H9 (cell line): ENCODE measurements around the gene ANGPTL3. TPM values are rescaled to one million over a fixed set of nuclear protein-coding genes. Genes with fewer than 3 reads are reported as not detected.

Source experiments
- DNase-seq: peaks from one replicate; pipeline ENCODE4 v3.0.0-alpha.2; 2017
- H2AFZ ChIP-seq: one replicate; pipeline ENCODE4 v1.6.1; 2013; ENCODE audit warnings: mild to moderate bottlenecking, low read length, control low read depth, moderate library complexity
- H2AK5ac ChIP-seq: 2 replicates; pipeline ENCODE4 v1.6.1; 2013; ENCODE audit warnings: low read length, control low read depth, mixed read lengths; ENCODE audit not compliant: insufficient read length
- H2BK120ac ChIP-seq: one replicate; pipeline ENCODE4 v1.6.1; 2013; ENCODE audit warnings: low read depth, mild to moderate bottlenecking, low read length, control low read depth, inconsistent platforms; ENCODE audit not compliant: poor library complexity, severe bottlenecking
- H2BK12ac ChIP-seq: 2 replicates; pipeline ENCODE4 v1.6.1; 2013; ENCODE audit warnings: low read length, control low read depth, mixed read lengths, low read depth; ENCODE audit not compliant: insufficient read length
- H2BK15ac ChIP-seq: 2 replicates; pipeline ENCODE4 v1.6.1; 2013; ENCODE audit warnings: low read depth, low read length, control low read depth
- H2BK20ac ChIP-seq: one replicate; pipeline ENCODE4 v1.6.1; 2013; ENCODE audit warnings: low read depth, mild to moderate bottlenecking, low read length, control low read depth, inconsistent platforms; ENCODE audit not compliant: poor library complexity, severe bottlenecking
- H2BK5ac ChIP-seq: 2 replicates; pipeline ENCODE4 v1.6.1; 2013; ENCODE audit warnings: low read length, control low read depth, mixed read lengths; ENCODE audit not compliant: insufficient read length
- H3K14ac ChIP-seq: 2 replicates; pipeline ENCODE4 v1.6.1; 2013; ENCODE audit warnings: low read length, control low read depth; ENCODE audit not compliant: insufficient read depth
- H3K18ac ChIP-seq: 2 replicates; pipeline ENCODE4 v1.6.1; 2013; ENCODE audit warnings: low read depth, mild to moderate bottlenecking, mixed read lengths, low read length, control low read depth; ENCODE audit not compliant: insufficient read length
- H3K23ac ChIP-seq: 2 replicates; pipeline ENCODE4 v1.6.1; 2013; ENCODE audit warnings: low read length, control low read depth, mixed read lengths, low read depth; ENCODE audit not compliant: insufficient read length
- H3K23me2 ChIP-seq: 2 replicates; pipeline ENCODE4 v1.6.1; 2013; ENCODE audit warnings: low read depth, mild to moderate bottlenecking, mixed read lengths, low read length, control low read depth; ENCODE audit not compliant: insufficient read length, poor library complexity, severe bottlenecking
- H3K27ac ChIP-seq: 2 replicates; pipeline ENCODE4 v1.5.1; 2013; ENCODE audit warnings: low read length, control low read depth, mixed read lengths, low read depth; ENCODE audit not compliant: insufficient read length
- H3K27me3 ChIP-seq: 2 replicates; pipeline ENCODE4 v1.6.1; 2013; ENCODE audit warnings: low read length, control low read depth, inconsistent platforms; ENCODE audit not compliant: insufficient read depth
- H3K4ac ChIP-seq: 2 replicates; pipeline ENCODE4 v1.6.1; 2013; ENCODE audit warnings: low read depth, mild to moderate bottlenecking, control low read depth, inconsistent platforms, low read length, moderate library complexity
- H3K4me1 ChIP-seq: 2 replicates; pipeline ENCODE4 v1.6.1; 2013; ENCODE audit warnings: low read length, control low read depth, inconsistent platforms; ENCODE audit not compliant: insufficient read depth
- H3K4me2 ChIP-seq: 2 replicates; pipeline ENCODE4 v1.6.1; 2013; ENCODE audit warnings: low read length, control low read depth, mixed read lengths; ENCODE audit not compliant: insufficient read length, insufficient read depth
- H3K56ac ChIP-seq: 2 replicates; pipeline ENCODE4 v1.6.1; 2013; ENCODE audit warnings: low read depth, mild to moderate bottlenecking, mixed read lengths, low read length, control low read depth; ENCODE audit not compliant: insufficient read length
- H3K79me1 ChIP-seq: 2 replicates; pipeline ENCODE4 v1.6.1; 2013; ENCODE audit warnings: low read depth, mild to moderate bottlenecking, moderate library complexity, low read length, control low read depth, inconsistent platforms; ENCODE audit not compliant: insufficient read depth, poor library complexity, severe bottlenecking
- H3K79me2 ChIP-seq: 2 replicates; pipeline ENCODE4 v1.6.1; 2013; ENCODE audit warnings: low read length, control low read depth, inconsistent platforms; ENCODE audit not compliant: insufficient read depth
- H3K9ac ChIP-seq: 2 replicates; pipeline ENCODE4 v1.6.1; 2013; ENCODE audit warnings: low read length, control low read depth, mixed read lengths; ENCODE audit not compliant: insufficient read length; ENCODE audit errors: extremely low read depth
- H3K9me3 ChIP-seq: one replicate; pipeline ENCODE4 v1.6.1; 2013; ENCODE audit warnings: low read depth, low read length, inconsistent platforms; ENCODE audit not compliant: control insufficient read depth
- H3T11ph ChIP-seq: one replicate; pipeline ENCODE4 v1.6.1; 2013; ENCODE audit warnings: mild to moderate bottlenecking, low read length, control low read depth, inconsistent platforms
- H4K20me1 ChIP-seq: one replicate; pipeline ENCODE4 v1.6.1; 2013; ENCODE audit not compliant: control insufficient read depth, insufficient read length, insufficient read depth
- H4K5ac ChIP-seq: 2 replicates; pipeline ENCODE4 v1.6.1; 2013; ENCODE audit warnings: low read depth, mild to moderate bottlenecking, mixed read lengths, low read length, control low read depth; ENCODE audit not compliant: insufficient read length
- H4K8ac ChIP-seq: replicated peaks from 2 replicates; pipeline ENCODE4 v1.6.1; 2013; ENCODE audit warnings: low read length, control low read depth, mixed read lengths, low read depth; ENCODE audit not compliant: insufficient read length
- H4K91ac ChIP-seq: 2 replicates; pipeline ENCODE4 v1.6.1; 2013; ENCODE audit warnings: low read depth, mild to moderate bottlenecking, moderate library complexity, mixed read lengths, low read length, control low read depth; ENCODE audit not compliant: insufficient read length
- H3K27ac Mint-ChIP-seq, 3 experiments: 2 replicates in 2 of 3; 3 replicates in 1 of 3; pipeline ENCODE4 v1.8.0; 2020 to 2021; ENCODE audit warnings: mixed read lengths in 3 of 3, mild to moderate bottlenecking in 1 of 3, moderate library complexity in 1 of 3
- H3K27me3 Mint-ChIP-seq: 2 replicates; pipeline ENCODE4 v1.8.0; 2021; ENCODE audit warnings: low read depth, mild to moderate bottlenecking, moderate library complexity, mixed read lengths
- H3K36me3 Mint-ChIP-seq, 3 experiments: 2 replicates in 2 of 3; 3 replicates in 1 of 3; pipeline ENCODE4 v1.8.0; 2020 to 2021; ENCODE audit warnings: low read depth in 3 of 3, mixed read lengths in 3 of 3; ENCODE audit not compliant: insufficient read depth in 1 of 3
- H3K4me1 Mint-ChIP-seq, 2 experiments: 2 replicates each; pipeline ENCODE4 v1.8.0; 2020; ENCODE audit warnings: mixed read lengths in 2 of 2
- H3K4me3 Mint-ChIP-seq, 2 experiments: 2 replicates in 1 of 2; 3 replicates in 1 of 2; pipeline ENCODE4 v1.8.0; 2020 to 2021; ENCODE audit warnings: mild to moderate bottlenecking in 2 of 2, mixed read lengths in 2 of 2, moderate library complexity in 1 of 2
- H3K9me3 Mint-ChIP-seq, 2 experiments: 2 replicates in 1 of 2; 3 replicates in 1 of 2; pipeline ENCODE4 v1.8.0; 2020; ENCODE audit warnings: mild to moderate bottlenecking in 2 of 2, mixed read lengths in 2 of 2, moderate library complexity in 1 of 2
- WGBS: extraction: QIAGEN DNeasy Blood & Tissue Kit; methylation state at CpG from one replicate; pipeline ENCODE4 v1.1.7; 2013; ENCODE audit warnings: missing lambda C conversion rate, low lambda C conversion rate, mixed read lengths; ENCODE audit not compliant: insufficient read length; ENCODE audit errors: extremely low coverage; 5-methylcytosine and 5-hydroxymethylcytosine counted together
- total RNA-seq: library from RNA; stranded (reverse); gene quantifications from 2 replicates; pipeline ENCODE4 v1.2.1, GENCODE V29; 2021
- TF ChIP-seq, protein P1 (sequence below): fragments of 200-600 bp; sonication (generic); conservative IDR thresholded peaks from 3 replicates; pipeline ENCODE4 v1.8.0; 2021; ENCODE audit warnings: antibody characterized with exemption, mild to moderate bottlenecking

ANGPTL3 gene
- total RNA-seq, 1 experiment from 2014 or later: not detected

- Histone ChIP-seq H3K23ac (no peak overlapping the region), H3K4ac (no peak overlapping the region), H2BK15ac (no peak overlapping the region), H3K9ac (no peak overlapping the region), H3K27ac (peak overlapping the region; percentile 22), H3K18ac (no peak overlapping the region), H3K4me2 (peak overlapping the region; percentile 9), H4K20me1 (no peaks in the 10 kb centered on the region), H4K5ac (no peak overlapping the region), H3K27me3 (no peaks in the 10 kb centered on the region), H3K4me1 (no peaks in the 10 kb centered on the region), H3K14ac (no peak overlapping the region), H3K9me3 (no peaks in the 10 kb centered on the region), H2BK20ac (no peak overlapping the region), H2BK12ac (no peak overlapping the region), H4K8ac (no peak overlapping the region), H2AFZ (no peak overlapping the region), H3K23me2 (no peaks in the 10 kb centered on the region), H2BK120ac (no peak overlapping the region), H3K56ac (no peak overlapping the region), H2BK5ac (no peak overlapping the region), H3K79me1 (no peaks in the 10 kb centered on the region), H4K91ac (no peak overlapping the region), H2AK5ac (no peak overlapping the region), H3K79me2 (no peaks in the 10 kb centered on the region), H3T11ph (no peak overlapping the region)
- DNase-seq: no peak
- Mint-ChIP-seq H3K9me3 (no peaks in the 10 kb centered on the region; a peak in 1 of 5 replicates), H3K4me3 (no peak overlapping the region), H3K4me1 (peaks cover 17 to 24% of the 10 kb centered on the region in 2 experiments), H3K27me3 (no peaks in the 10 kb centered on the region), H3K27ac (peak overlapping the region; percentile 86 to 95 (median 87); a peak in 6 of 7 replicates), H3K36me3 (peaks cover 2 to 8% (median 7%) of the 10 kb centered on the region in 3 experiments; a peak in 5 of 7 replicates)
- WGBS: no CpG with 5 or more reads among the region's 1 CpG
- TF ChIP-seq, protein P1, sequence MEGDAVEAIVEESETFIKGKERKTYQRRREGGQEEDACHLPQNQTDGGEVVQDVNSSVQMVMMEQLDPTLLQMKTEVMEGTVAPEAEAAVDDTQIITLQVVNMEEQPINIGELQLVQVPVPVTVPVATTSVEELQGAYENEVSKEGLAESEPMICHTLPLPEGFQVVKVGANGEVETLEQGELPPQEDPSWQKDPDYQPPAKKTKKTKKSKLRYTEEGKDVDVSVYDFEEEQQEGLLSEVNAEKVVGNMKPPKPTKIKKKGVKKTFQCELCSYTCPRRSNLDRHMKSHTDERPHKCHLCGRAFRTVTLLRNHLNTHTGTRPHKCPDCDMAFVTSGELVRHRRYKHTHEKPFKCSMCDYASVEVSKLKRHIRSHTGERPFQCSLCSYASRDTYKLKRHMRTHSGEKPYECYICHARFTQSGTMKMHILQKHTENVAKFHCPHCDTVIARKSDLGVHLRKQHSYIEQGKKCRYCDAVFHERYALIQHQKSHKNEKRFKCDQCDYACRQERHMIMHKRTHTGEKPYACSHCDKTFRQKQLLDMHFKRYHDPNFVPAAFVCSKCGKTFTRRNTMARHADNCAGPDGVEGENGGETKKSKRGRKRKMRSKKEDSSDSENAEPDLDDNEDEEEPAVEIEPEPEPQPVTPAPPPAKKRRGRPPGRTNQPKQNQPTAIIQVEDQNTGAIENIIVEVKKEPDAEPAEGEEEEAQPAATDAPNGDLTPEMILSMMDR: no peak
Measured at GRCh38 chr1:62585469-62586155, 11.7 kb upstream of the ANGPTL3 start.
